CD14-positive monocyte (primary cell): Measurements from ENCODE around the gene TLK1. TPM values are rescaled to one million over a fixed set of nuclear protein-coding genes. Genes with fewer than 3 reads are reported as not detected.
A peak's percentile ranks its signal among the peaks of the same experiment; 100 is the strongest.

Experiments
- DNase-seq, 3 donors: peaks; one replicate each; pipeline ENCODE4 v3.0.0-alpha.2; 2011 to 2022
- H2AFZ ChIP-seq: 2 replicates; pipeline ENCODE4 v1.6.0; 2012; ENCODE audit warnings: mild to moderate bottlenecking, low read depth, low read length, inconsistent platforms; ENCODE audit not compliant: insufficient read depth, poor library complexity, severe bottlenecking
- H3K27ac ChIP-seq, 2 donors: 1 replicate in 1 of 2; 2 replicates in 1 of 2; pipeline ENCODE4 v1.5.1; 2012 to 2013; ENCODE audit warnings: low read length in 2 of 2, control low read depth in 1 of 2, inconsistent platforms in 1 of 2, low read depth in 1 of 2, mild to moderate bottlenecking in 1 of 2
- H3K27me3 ChIP-seq, 2 donors: one replicate each; pipeline versions ENCODE4 v1.6.0 to v1.6.1; 2011 to 2013; ENCODE audit warnings: low read length in 2 of 2; ENCODE audit not compliant: control insufficient read depth in 2 of 2, insufficient read depth in 2 of 2
- H3K36me3 ChIP-seq, 2 donors: replicated peaks in 1 of 2; 1 replicate in 1 of 2; 2 replicates in 1 of 2; pipeline versions ENCODE4 v1.5.1 to v1.6.1; 2012 to 2013; ENCODE audit warnings: low read length in 2 of 2, control low read depth in 1 of 2, inconsistent platforms in 1 of 2, mild to moderate bottlenecking in 1 of 2; ENCODE audit not compliant: insufficient read depth in 2 of 2, control insufficient read depth in 1 of 2
- H3K4me1 ChIP-seq, 2 donors: 1 replicate in 1 of 2; 2 replicates in 1 of 2; pipeline versions ENCODE4 v1.5.1 to v1.6.1; 2012 to 2013; ENCODE audit warnings: low read length in 2 of 2, control low read depth in 1 of 2, inconsistent platforms in 1 of 2, mild to moderate bottlenecking in 1 of 2, moderate library complexity in 1 of 2; ENCODE audit not compliant: insufficient read depth in 2 of 2, control insufficient read depth in 1 of 2
- H3K4me2 ChIP-seq: replicated peaks from 2 replicates; pipeline ENCODE3; 2012; ENCODE audit warnings: low read length, moderate library complexity, mild to moderate bottlenecking; ENCODE audit not compliant: poor library complexity, severe bottlenecking; ENCODE audit errors: extremely low read depth
- H3K4me3 ChIP-seq, 3 experiments: fragments of 200-600 bp in 1 of 3; sonication (generic) in 1 of 3; replicated peaks in 1 of 3; 1 replicate in 2 of 3; 2 replicates in 1 of 3; pipeline ENCODE4 v1.5.1; 2011 to 2013; ENCODE audit warnings: low read length in 3 of 3, mild to moderate bottlenecking in 3 of 3, control low read depth in 2 of 3, low read depth in 2 of 3, inconsistent platforms in 1 of 3, moderate library complexity in 1 of 3
- H3K79me2 ChIP-seq: 2 replicates; pipeline ENCODE4 v1.6.0; 2012; ENCODE audit warnings: mild to moderate bottlenecking, control low read depth, inconsistent platforms, low read length, moderate library complexity; ENCODE audit not compliant: insufficient read depth
- H3K9ac ChIP-seq: 2 replicates; pipeline ENCODE4 v1.6.0; 2017; ENCODE audit warnings: low read length, mild to moderate bottlenecking; ENCODE audit not compliant: insufficient read depth, poor library complexity, severe bottlenecking
- H3K9me3 ChIP-seq, 2 donors: replicated peaks in 1 of 2; 1 replicate in 1 of 2; 2 replicates in 1 of 2; pipeline versions ENCODE4 v1.5.1 to v1.6.1; 2012 to 2013; ENCODE audit warnings: low read length in 2 of 2, control low read depth in 1 of 2; ENCODE audit not compliant: control insufficient read depth in 1 of 2, insufficient read depth in 1 of 2
- H4K20me1 ChIP-seq: 2 replicates; pipeline ENCODE4 v1.6.0; 2012; ENCODE audit warnings: mild to moderate bottlenecking, low read length, control low read depth, moderate library complexity; ENCODE audit not compliant: insufficient read depth
- H3K27ac Mint-ChIP-seq, 7 donors: one replicate each; pipeline ENCODE4 v1.8.0; 2020; ENCODE audit warnings: mild to moderate bottlenecking in 7 of 7, mixed read lengths in 7 of 7, moderate library complexity in 6 of 7, inconsistent platforms in 2 of 7
- H3K27me3 Mint-ChIP-seq, 3 donors: one replicate each; pipeline ENCODE4 v1.8.0; 2021 to 2022; ENCODE audit warnings: low read depth in 3 of 3, mild to moderate bottlenecking in 3 of 3, mixed read lengths in 3 of 3, moderate library complexity in 3 of 3, inconsistent platforms in 1 of 3
- H3K36me3 Mint-ChIP-seq, 2 donors: one replicate each; pipeline ENCODE4 v1.8.0; 2020; ENCODE audit warnings: mixed read lengths in 2 of 2, inconsistent platforms in 1 of 2, mild to moderate bottlenecking in 1 of 2
- H3K4me1 Mint-ChIP-seq: one replicate; pipeline ENCODE4 v1.8.0; 2020; ENCODE audit warnings: mild to moderate bottlenecking, mixed read lengths
- H3K4me3 Mint-ChIP-seq, 2 donors: one replicate each; pipeline ENCODE4 v1.8.0; 2020; ENCODE audit warnings: mild to moderate bottlenecking in 2 of 2, mixed read lengths in 2 of 2, moderate library complexity in 1 of 2
- H3K9me3 Mint-ChIP-seq, 7 donors: one replicate each; pipeline ENCODE4 v1.8.0; 2020 to 2022; ENCODE audit warnings: mixed read lengths in 7 of 7, mild to moderate bottlenecking in 6 of 7, moderate library complexity in 6 of 7, inconsistent platforms in 2 of 7
- CTCF ChIP-seq: fragments of 200-600 bp; IDR thresholded peaks from one replicate; pipeline ENCODE4 v1.8.0; 2022; ENCODE audit warnings: antibody characterized with exemption, mild to moderate bottlenecking
- WGBS: methylation state at CpG from one replicate; pipeline ENCODE4 v1.1.5; 2013; ENCODE audit warnings: missing lambda C conversion rate; ENCODE audit not compliant: insufficient coverage; 5-methylcytosine and 5-hydroxymethylcytosine counted together
- intact Hi-C, 2 donors: fragments of 100-400 bp; cut with micrococcal nuclease; formaldehyde crosslinking; loops; one replicate each; pipeline versions ENCODE4 v1.15.0 to v1.15.1; 2023
- polyA plus RNA-seq, 3 donors: library from polyadenylated mRNA; depleted of rRNA in 1 of 3; unstranded in 2 of 3; stranded (reverse) in 1 of 3; fragments of 300-500 nt in 2 of 3; fragments of >200 nt in 1 of 3; fragmentation: Illumina TruSeq in 2 of 3; gene quantifications; 1 replicate in 2 of 3; 2 replicates in 1 of 3; pipeline ENCODE4 v1.2.3, GENCODE V29; 2012 to 2021

The TLK1 gene
- polyA plus RNA-seq, 3 donors: 6.3 to 20.0 (median 8.6) TPM

GRCh38 chr2:171185165-171185818, 24.6 kb upstream of the TLK1 start:
- 86% methylated on average over 1 of the region's 2 CpGs for WGBS
- Mint-ChIP-seq H3K4me3 (no peak overlapping the region), H3K27me3 (peaks cover 0 to 2% (median 0%) of the 10 kb centered on the region in 3 donors), H3K4me1 (peaks cover 5% of the 10 kb centered on the region), H3K9me3 (no peaks in the 10 kb centered on the region), H3K36me3 (no peaks in the 10 kb centered on the region), H3K27ac (no peak overlapping the region)
- Histone ChIP-seq H3K4me3 (no peak overlapping the region), H3K27me3 (no peaks in the 10 kb centered on the region), H2AFZ (no peak overlapping the region), H3K9ac (no peak overlapping the region), H3K4me1 (no peaks in the 10 kb centered on the region), H4K20me1 (no peaks in the 10 kb centered on the region), H3K36me3 (no peaks in the 10 kb centered on the region), H3K27ac (no peak overlapping the region), H3K4me2 (no peak overlapping the region), H3K9me3 (no peaks in the 10 kb centered on the region), H3K79me2 (no peaks in the 10 kb centered on the region)
- no peak for DNase-seq
- no peak for TF ChIP-seq CTCF
- intact Hi-C loops: no loop called here

- Mint-ChIP-seq H3K4me1 (peaks cover 5% of the 10 kb centered on the region), H3K27ac (no peak overlapping the region), H3K4me3 (peak overlapping the region in 1 of 2 donors; percentile 4), H3K9me3 (no peaks in the 10 kb centered on the region), H3K36me3 (no peaks in the 10 kb centered on the region), H3K27me3 (peaks cover 0 to 2% (median 0%) of the 10 kb centered on the region in 3 donors)
- H2AFZ ChIP-seq: no peak overlapping the region
- H3K27me3 ChIP-seq: no peaks in the 10 kb centered on the region
- H3K27ac ChIP-seq: no peak overlapping the region
- H3K79me2 ChIP-seq: no peaks in the 10 kb centered on the region
- no peaks in the 10 kb centered on the region for H3K4me1 ChIP-seq
- WGBS: 48% methylated on average over 5 of the region's 9 CpGs
- no peak overlapping the region for H3K9ac ChIP-seq
- DNase-seq: no peak
- no peak overlapping the region for H3K4me3 ChIP-seq
- intact Hi-C loops: no loop called here
- no peak overlapping the region for H3K4me2 ChIP-seq
- H3K36me3 ChIP-seq: no peaks in the 10 kb centered on the region
- no peak for TF ChIP-seq CTCF
- H3K9me3 ChIP-seq: no peaks in the 10 kb centered on the region
- H4K20me1 ChIP-seq: no peaks in the 10 kb centered on the region
Measured at GRCh38 chr2:171181064-171182049, 20.7 kb upstream of the TLK1 start.
